Left ventricle myocardium superior (tissue), 1 donor: ENCODE results near the gene ELMO2. TPM values are rescaled to one million over a fixed set of nuclear protein-coding genes. Genes with fewer than 3 reads are reported as not detected.
A peak's percentile ranks its signal among the peaks of the same experiment; 100 is the strongest.
"Not testable (repeated sequence)": the region's sequence is repeated elsewhere in the genome, so short reads cannot be mapped to it uniquely, and the experiment has no call there.

Experiments used
- ATAC-seq: fragments of 200-7000 bp; cut with Tn5 transposase; one replicate; pipeline ENCODE4 v1.9.1; 2020; ENCODE audit warnings: mild to moderate bottlenecking, moderate library complexity
- DNase-seq: peaks from one replicate; pipeline ENCODE4 v3.0.0-alpha.2; 2020
- intact Hi-C: fragments of 100-400 bp; cut with micrococcal nuclease; formaldehyde crosslinking; loops from one replicate; pipeline ENCODE4 v1.11.0; 2022
- total RNA-seq: library from RNA; stranded (reverse); fragmentation: NEBNext Ultra II Directional; extraction: Animal tissue kit (Norgen Biotek cat#: 25700); gene quantifications from one replicate; pipeline ENCODE4 v1.2.1, GENCODE V29; 2021
- donor health status: DM: no; HTN: yes; CAD: no; lungs with severe emphysema.

ELMO2 gene
- total RNA-seq, 1 donor from 2014 or later: 37.1 TPM

DNA sequence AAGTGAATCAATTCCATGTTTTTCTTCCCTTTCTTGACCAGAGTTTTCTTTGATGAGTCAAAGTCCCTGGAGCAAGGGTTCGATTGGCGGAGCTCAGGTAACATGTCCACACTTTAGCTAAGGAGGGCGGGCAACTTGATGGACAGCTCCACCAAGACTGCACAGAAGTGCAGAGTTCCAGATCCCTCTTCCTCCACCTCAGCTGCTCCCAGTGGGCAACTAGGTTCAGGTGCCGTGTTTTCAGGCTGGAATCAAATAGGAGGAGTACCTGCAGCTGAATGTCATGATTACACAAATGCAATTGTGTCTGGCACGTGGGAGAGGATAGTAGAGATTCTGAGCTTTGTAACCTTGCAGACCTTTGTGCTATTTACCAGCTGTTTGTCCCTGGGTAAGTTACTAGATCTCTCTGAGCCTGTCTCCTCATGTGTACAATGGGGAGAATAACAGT is 1.9 kb upstream of the ELMO2 start:
- ATAC-seq: no peak
- DNase-seq: no peak
- intact Hi-C loops: no loop called here

DNA sequence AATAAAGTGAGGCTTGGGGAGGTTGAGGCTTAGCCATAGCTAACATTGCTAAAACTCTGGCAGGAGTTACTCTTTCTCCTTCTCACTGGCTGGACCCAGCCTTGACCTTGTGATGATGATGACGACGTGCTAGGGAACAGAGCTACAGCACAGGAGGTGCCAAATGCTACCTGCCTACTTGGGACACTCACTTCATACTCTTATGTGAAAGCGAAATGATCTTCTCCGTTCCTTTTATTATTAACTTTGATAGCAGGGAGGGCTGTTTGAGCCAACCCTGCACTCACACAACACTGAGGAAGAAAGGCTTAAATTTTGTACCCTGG is 1.2 kb upstream of the ELMO2 start:
- DNase-seq (no peak), ATAC-seq (no peak)
- intact Hi-C loops: no loop called here

- intact Hi-C loops: no loop called here
- DNase-seq (peak; percentile 83), ATAC-seq (peak; percentile 59)
These were observed 713 bp upstream of the ELMO2 start for GRCh38 chr20:46406986-46407670.

- ATAC-seq (no peak), DNase-seq (no peak)
- intact Hi-C loops: no loop called here
These were observed 4.0 kb downstream of the ELMO2 start for GRCh38 chr20:46402331-46402811.

- ATAC-seq: no peak
- DNase-seq: no peak
- intact Hi-C loops: no loop called here
These were observed 4.9 kb downstream of the ELMO2 start for GRCh38 chr20:46401478-46401860.

DNA sequence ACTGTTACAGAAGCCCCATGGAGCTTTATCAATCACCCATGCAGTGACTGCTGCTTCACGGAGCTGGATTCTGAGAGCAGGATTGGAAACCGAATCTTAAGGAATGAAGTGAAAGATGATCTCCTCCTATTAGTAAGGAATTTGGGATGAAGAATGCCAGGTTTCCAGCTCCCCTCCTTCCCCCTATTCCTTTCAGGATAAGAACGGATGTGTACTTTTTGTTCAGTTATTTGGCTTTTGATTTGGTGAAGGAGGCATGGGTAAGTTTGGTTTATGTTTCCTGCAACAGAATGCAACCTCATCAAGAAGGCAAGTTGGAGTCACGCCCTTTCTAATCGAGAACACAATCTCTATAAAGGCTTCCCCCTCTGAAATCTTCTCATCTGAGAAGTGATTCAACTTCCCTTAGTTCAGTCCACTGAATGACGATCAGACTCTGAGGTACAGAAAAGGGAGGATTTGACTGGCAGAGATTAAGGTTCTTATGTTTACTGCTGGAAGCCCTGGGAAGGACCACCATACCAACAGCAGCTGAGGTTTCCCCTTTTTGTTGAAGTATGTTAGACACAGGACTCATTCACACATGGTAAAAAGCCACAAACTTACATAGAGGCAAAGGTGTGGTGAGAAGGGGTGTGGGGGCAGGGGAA is 5.5 kb downstream of the ELMO2 start:
- intact Hi-C loops: no loop called here
- DNase-seq (no peak), ATAC-seq (peak; percentile 3)

DNA sequence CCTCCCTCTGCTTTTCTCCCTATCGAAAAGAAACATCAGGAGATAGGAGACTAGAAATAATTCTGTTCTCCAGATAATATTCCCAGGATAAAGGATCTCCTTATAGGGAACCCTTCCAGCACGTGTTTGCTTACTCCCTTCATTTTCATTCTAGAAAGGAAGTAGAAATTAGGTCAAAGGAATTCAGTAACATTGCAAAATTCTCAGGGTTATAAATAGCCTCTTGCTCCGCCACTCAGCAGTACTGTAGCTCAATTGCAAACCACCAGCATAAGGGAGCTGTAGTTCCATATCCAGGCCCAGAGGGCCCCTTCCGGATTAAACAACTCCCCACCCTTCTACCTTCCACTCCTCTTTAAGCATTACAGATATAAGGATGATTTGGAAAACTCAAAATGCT is 6.2 kb downstream of the ELMO2 start:
- ATAC-seq: peak; percentile 89
- no peak for DNase-seq
- intact Hi-C loops: no loop called here

- ATAC-seq (no peak), DNase-seq (no peak)
- intact Hi-C loops: no loop called here
These were observed 7.0 kb downstream of the ELMO2 start for GRCh38 chr20:46399401-46399800.

DNA sequence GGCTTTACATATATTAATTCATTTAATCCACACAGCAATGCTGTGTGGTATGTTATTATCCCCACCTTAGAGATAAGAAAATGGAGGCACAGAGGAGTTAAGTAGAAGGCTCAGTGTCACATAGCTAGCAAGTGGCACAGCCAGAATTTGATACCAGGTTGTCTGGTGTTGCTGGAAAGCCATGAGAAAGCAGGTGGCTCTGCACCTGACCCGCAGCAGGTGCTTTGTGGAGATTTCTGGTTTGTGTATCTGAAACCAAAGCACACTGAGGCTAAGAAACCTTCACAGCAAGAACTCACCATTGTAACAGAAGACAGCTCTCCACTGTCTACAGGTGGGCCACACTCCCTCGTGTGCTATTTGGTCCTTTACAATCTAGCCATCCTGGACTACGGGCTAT is 7.5 kb downstream of the ELMO2 start:
- DNase-seq: no peak
- ATAC-seq: no peak
- intact Hi-C loops: no loop called here

GRCh38 chr20:46396052-46396740 is 10.2 kb downstream of the ELMO2 start:
- ATAC-seq (no peak), DNase-seq (no peak)
- intact Hi-C loops: no loop called here

GRCh38 chr20:46394872-46395760 is 11.3 kb downstream of the ELMO2 start:
- DNase-seq (no peak), ATAC-seq (no peak)
- intact Hi-C loops: no loop called here

DNA sequence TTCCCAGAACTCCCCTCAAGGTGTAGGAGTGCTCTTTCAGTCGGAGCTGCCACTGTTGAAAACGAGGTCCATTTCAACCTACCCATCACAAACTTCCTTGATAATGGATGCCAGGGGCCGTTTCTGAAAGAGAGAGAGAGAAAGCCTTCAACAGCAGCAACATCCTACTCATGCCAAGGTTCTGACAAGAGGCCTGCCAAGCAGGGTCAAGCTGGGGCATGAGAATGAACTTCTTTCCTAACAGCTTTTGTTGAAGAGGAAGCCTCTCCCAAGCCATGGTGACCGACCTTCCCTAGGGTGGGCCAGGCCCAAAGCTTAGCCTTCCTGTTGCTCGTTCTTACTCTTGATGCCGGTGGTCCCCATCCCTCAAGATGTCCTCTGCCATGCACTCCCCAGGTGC is 12.4 kb downstream of the ELMO2 start:
- ATAC-seq (no peak), DNase-seq (no peak)

GRCh38 chr20:46388937-46389336 is 17.5 kb downstream of the ELMO2 start:
- DNase-seq (no peak), ATAC-seq (no peak)
- intact Hi-C loops: no loop called here

More for the DNA sequence above, 12.4 kb downstream of the ELMO2 start:
- intact Hi-C loops: no loop called here

- DNase-seq (no peak), ATAC-seq (no peak)
- intact Hi-C loops: no loop called here
These were observed 18.1 kb downstream of the ELMO2 start for GRCh38 chr20:46388201-46388836.

- DNase-seq, ATAC-seq, intact Hi-C loops: not testable (repeated sequence)
These were observed 19.4 kb downstream of the ELMO2 start for GRCh38 chr20:46387054-46387453.

DNA sequence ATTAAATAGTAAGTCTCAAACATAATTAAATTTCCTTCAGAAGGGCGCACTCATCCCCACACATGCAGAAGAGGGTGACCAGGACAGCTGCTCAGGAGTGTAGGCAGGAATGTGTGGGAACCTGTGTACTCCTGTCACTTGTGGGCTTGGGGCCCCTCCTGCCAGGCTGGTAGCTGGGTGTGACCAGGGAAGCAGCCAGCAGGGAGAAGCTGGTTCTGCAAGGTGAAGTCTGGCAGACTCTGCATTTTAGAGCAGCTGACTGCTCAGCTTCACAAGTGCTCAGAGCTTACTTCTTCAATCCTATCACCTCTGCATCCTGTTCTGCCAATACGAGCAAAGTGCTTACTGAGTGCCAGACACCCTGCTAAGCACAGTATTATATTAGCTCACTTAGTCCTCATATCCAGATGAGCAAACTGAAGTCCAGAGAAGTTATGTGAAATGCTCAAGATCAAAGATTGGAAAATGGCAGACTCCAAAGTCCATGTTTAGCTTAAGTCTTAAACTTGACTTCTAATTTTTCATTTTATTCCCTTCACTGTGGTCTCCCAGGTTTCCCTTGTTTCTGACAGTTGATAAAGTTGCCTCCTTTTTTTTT is 27.9 kb downstream of the ELMO2 start:
- intact Hi-C loops: no loop called here

DNA sequence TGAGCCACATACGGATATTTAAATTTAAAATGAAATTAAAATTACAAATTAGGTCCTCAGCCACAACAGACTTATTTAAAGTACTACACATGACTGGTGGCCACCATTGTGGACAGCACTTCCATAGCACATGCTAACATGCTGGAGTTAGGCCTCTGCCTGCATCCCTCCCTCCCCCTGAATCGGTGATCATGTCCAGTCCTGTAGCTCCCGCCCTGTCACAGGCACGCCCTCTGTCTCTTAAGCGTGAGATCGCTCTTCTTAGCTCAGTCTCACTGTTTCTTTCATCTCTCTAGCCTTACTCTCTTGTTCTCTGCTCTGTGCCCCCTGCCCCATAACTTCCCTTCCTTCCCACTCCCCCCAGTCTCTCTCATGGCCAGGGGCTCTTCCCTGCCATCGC is 28.9 kb downstream of the ELMO2 start:
- DNase-seq (no peak), ATAC-seq (no peak)
- intact Hi-C loops: no loop called here

More for the DNA sequence above, 27.9 kb downstream of the ELMO2 start:
- no peak for ATAC-seq
- no peak for DNase-seq

- ATAC-seq: no peak
- no peak for DNase-seq
- intact Hi-C loops: no loop called here
These were observed 30.1 kb downstream of the ELMO2 start for GRCh38 chr20:46376196-46376785.
